NCI-H2081 treated with DMSO at 0.1 percent for 48 hours (cell line): Measurements from ENCODE around the gene PARP16.
"Not testable (repeated sequence)": the region's sequence is repeated elsewhere in the genome, so short reads cannot be mapped to it uniquely, and the experiment has no call there.

ENCODE experiments used
- DNase-seq: peaks from one replicate; lab custom pipeline; 2025; lab: John Stamatoyannopoulos, UW

The PARP16 gene

GRCh38 chr15:65233696-65234095 lies 53.0 kb downstream of the PARP16 start:
- DNase-seq: no peak

DNA sequence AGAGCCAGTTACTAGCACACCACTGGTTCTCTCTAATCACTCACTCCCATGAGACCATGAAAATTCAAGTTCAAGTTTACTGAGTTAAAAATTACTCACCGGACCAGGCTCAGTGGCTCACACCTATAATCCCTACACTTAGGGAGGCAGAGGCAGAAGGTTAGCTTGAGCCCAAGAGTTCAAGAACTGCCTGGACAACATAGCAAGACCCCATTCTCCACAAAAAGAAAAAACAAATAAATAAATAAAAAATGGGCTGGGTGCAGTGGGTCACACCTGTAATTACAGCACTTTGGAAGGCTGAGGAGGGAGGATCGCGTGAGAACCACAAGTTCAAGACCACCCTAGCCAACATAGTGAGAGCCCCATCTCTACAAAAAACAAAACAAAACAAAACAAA lies 54.2 kb downstream of the PARP16 start:
- no peak for DNase-seq

DNA sequence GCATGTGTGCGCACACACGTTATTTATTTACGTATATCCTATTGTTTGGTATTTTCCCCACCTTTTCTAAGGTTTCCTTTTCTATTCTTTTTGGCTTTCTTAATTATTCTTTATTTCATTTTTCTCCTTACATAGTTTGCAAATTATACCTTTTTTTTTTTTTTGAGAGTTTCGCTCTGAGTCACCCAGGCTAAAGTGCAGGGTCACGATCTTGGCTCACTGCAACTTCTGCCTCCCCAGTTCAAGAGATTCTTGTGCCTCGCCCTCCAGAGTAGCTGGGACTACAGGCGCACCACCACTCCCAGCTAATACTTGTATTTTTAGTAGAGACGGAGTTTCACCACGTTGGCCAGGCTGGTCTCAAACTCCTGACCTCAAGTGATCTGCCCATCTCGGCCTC lies 55.4 kb downstream of the PARP16 start:
- no peak for DNase-seq

- not testable (repeated sequence) for DNase-seq
Observed at GRCh38 chr15:65226901-65227300, 59.8 kb downstream of the PARP16 start.

DNA sequence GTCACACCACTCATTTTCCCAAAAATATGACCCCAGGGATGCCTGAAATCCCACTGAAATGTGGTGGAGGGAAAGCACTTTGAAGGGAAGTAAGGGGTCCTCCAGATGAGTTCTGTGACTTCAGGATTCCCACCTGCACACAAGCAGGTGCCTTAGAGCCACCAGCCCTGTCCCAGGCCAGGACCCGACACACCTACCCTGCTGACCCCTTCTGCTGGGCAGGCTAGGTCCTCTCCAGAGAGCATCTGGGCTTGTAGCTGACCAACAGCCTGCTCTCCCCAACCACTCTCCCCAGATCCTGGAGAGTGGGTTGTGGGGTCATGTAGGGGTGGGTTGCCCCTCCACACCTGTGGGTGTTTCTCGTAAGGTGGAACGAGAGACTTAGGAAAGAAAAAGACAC lies 60.5 kb downstream of the PARP16 start:
- no peak for DNase-seq

GRCh38 chr15:65223996-65224395 lies 62.7 kb downstream of the PARP16 start:
- DNase-seq: no peak

GRCh38 chr15:65222891-65223290 lies 63.8 kb downstream of the PARP16 start:
- no peak for DNase-seq

GRCh38 chr15:65221697-65222096 lies 65.0 kb downstream of the PARP16 start:
- no peak for DNase-seq

DNA sequence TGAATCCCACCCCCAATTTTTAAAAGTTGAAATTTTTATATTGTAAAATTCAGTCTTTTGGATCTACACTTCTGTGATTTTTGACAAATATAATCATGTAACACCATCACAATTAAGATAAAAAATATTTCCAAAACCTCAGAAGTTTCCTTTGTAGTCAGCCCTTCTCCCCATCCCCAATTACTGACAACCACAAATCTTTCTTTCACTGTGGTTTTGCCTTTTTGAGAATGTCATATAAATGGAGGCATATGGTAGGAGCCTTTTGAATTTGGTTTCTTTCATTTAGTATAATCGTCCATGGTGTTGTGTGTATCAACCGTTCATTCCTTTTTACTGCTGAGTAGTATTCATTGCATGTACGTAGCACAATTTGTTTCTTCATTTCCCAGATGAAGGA lies 67.5 kb downstream of the PARP16 start:
- DNase-seq: no peak

DNA sequence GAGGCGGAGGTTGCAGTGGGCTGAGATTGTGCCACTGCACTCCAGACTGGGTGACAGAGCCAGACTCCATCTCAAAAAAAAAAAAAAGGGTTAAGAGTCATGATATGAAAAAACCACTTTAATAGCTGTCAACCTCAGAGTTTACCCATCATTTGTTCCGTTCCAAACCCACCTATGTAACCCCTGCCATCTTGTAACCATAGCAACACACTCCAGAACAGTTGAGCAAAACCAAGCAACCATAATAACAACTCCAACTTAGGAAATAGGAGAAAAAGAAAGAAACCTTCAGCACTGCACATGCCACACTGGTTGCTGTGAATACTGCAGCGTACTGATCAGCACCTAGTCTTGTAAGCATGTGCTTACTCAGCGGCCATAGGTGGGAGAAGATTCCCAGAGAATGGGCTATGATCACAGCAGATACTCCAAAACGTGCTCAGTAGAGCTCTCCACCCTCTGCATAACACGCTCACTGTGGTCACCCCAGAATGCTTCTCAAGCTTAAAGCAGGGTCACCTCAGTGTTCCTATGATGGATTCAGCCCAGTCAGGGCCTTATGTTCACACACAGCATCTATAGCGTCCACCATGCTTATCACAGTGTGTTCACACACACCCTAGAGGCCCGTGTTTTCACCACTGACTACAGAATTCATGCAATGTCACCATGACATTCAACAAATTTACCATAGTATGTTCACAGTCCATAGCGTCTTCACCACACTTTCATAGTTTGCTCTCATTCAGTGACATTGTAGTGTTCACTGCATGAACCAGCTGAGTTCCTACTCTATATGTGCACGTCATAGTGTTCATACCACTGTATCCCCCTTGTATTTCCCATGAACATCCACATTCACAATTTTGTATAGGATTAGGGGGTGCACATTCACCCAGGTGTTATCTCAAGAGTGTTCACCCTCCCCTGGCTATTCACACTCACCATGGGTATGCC lies 68.9 kb downstream of the PARP16 start:
- DNase-seq: no peak

GRCh38 chr15:65215496-65215895 lies 71.2 kb downstream of the PARP16 start:
- no peak for DNase-seq

GRCh38 chr15:65214010-65214409 lies 72.7 kb downstream of the PARP16 start:
- no peak for DNase-seq

- no peak for DNase-seq
Observed at GRCh38 chr15:65213241-65213640, 73.4 kb downstream of the PARP16 start.

DNA sequence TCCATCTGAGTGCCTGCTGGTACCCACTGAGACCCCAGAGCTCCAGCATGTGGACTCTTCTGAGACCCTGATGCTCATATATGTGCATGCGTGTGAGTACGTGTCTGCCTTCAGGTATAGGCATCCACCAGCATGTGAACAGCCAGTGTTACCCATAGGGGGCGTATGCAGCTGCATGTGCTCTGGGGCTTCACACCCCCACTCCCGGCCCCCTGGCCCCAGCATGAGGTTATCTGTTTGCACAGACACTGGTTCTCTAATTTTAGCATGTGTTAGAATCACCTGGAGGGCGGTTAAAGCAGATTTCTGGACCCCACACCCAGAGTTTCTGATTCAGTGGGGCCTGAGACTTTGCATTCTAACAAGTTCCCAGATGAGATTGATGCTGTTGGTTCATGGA lies 74.6 kb downstream of the PARP16 start:
- DNase-seq: no peak

GRCh38 chr15:65211482-65211982 lies 75.2 kb downstream of the PARP16 start:
- DNase-seq: no peak

DNA sequence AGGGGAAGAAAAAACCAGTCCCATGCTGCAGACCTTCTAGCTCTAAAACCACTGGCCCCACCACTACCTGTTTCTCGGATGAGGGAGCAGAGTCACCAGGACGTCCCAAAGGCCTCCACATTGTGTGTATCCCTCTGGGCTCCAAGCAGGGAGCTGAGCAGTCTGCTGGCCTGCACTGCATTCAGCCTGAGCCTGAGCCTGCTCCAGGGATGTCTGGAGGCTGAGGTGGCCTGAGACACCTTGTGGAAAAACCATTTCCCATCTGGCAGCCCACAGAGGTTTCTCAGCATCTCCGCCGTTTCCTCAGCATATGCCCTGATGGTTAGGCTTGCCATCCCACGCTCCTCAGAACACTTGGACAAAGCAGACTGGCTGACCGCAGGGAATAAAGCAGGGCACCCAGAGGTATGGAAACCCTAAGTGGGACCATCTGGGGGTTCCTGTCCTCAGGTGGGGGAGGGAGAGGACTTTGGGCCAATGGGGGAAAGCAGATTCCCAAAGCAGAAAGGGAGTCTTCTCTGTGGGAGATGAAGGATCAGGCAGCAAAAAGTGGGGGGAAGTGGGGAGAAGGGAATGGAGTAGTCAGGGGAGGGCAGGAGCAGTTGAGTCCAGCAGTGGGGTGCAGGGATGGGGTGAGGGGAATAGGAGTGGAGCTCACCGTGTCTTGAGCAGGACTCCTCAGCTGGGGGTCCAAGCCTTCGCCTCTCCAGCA lies 75.8 kb downstream of the PARP16 start, which contains the start of gene CILP:
Gene CILP (minus strand): TSS at position 704 of the 712 bp plus-strand sequence. CDS start 1,718 bp downstream, outside the sequence.
- no peak for DNase-seq

DNA sequence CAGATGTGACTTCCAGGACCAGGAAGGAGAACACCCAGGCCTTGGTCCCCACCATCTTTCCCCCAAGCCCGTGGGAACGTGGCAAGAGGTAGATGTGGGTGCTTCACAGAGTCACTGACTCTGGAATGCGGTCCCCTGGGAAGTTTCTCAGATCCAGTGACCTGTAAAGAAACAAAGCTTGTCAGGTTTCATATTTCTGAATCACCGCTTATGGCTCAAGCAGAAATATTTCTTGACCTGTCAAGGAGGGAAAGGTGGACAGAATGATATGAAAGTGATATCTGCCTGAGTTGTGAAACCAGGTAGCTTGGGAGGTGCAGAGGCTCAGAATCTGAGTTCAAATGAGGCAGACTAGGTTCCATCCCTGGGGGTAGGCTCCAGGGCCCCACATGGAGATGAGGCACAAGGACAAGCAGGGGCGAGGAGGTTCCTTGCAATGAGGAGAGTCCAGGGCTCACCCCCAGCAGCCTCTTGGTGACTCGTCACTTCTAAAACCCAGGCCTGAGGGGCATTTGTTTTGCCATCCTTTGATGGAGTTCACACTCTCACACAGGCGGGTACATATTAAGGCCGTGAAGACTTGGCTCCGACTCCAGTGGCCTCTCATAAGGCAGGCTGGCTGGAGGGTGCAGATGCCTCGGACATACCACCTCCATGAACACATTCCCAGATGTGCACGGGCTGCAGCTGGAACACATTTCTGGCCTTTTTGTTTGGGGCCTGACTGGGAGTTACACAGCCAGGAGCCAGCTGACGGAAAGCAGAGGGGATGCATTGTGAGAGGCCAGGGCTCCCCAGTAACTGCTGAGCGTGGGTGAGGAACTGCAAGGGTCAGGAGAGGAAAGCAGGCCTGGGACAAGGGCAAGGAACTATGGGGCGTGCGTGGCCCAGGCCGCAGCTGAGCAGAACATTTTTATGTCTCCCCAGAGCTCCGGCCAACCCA lies 76.7 kb downstream of the PARP16 start:
- no peak for DNase-seq

- DNase-seq: no peak
Observed at GRCh38 chr15:65208647-65209046, 78.0 kb downstream of the PARP16 start.
